Body of pancreas (tissue), 4 donors: ENCODE results near the gene PBX1. TPM values are rescaled to one million over a fixed set of nuclear protein-coding genes. Genes with fewer than 3 reads are reported as not detected.

Experiments used
- ATAC-seq: fragments of 150-250 bp; one replicate; pipeline ENCODE4 v1.9.1; 2016
- DNase-seq, 4 donors: peaks; one replicate each; pipeline ENCODE4 v3.0.0-alpha.2; 2019
- H3K27ac ChIP-seq, 4 donors: fragments of 200-600 bp; sonication (generic); 1 replicate in 3 of 4; 2 replicates in 1 of 4; pipeline versions ENCODE4 v1.5.1 to v1.6.1; 2016 to 2019; ENCODE audit warnings: mild to moderate bottlenecking in 1 of 4, mixed read lengths in 1 of 4, moderate library complexity in 1 of 4
- H3K27me3 ChIP-seq, 2 donors: fragments of 200-600 bp; sonication (generic); one replicate each; pipeline ENCODE4 v1.6.0; 2016; ENCODE audit warnings: mild to moderate bottlenecking in 1 of 2
- H3K36me3 ChIP-seq, 2 donors: fragments of 200-600 bp; sonication (generic); replicated peaks in 1 of 2; 2 replicates each; pipeline ENCODE4 v1.5.1; 2016; ENCODE audit warnings: low read depth in 2 of 2; ENCODE audit not compliant: insufficient read depth in 1 of 2
- H3K4me1 ChIP-seq: fragments of 200-600 bp; sonication (generic); one replicate; pipeline ENCODE4 v1.6.0; 2016
- H3K4me3 ChIP-seq, 2 donors: fragments of 200-600 bp; sonication (generic); 1 replicate in 1 of 2; 2 replicates in 1 of 2; pipeline ENCODE4 v1.5.1; 2016 to 2019
- H3K9me3 ChIP-seq, 3 donors: fragments of 200-600 bp; sonication (generic); 1 replicate in 2 of 3; 2 replicates in 1 of 3; pipeline ENCODE4 v1.5.1; 2016
- CTCF ChIP-seq, 7 experiments: fragments of 450-650 bp in 4 of 7; fragments of 200-600 bp in 3 of 7; sonication (generic) in 3 of 7; IDR thresholded peaks; one replicate each; pipeline ENCODE4 v1.5.1; 2016 to 2019; ENCODE audit warnings: antibody characterized with exemption in 7 of 7
- POLR2A ChIP-seq, 3 donors: fragments of 450-650 bp; IDR thresholded peaks; one replicate each; pipeline ENCODE4 v1.6.1; 2016; ENCODE audit warnings: antibody characterized with exemption in 3 of 3, mild to moderate bottlenecking in 2 of 3
- WGBS, 2 donors: methylation state at CpG; one replicate each; pipeline ENCODE4 v1.1.5; 2017; 5-methylcytosine and 5-hydroxymethylcytosine counted together
- intact Hi-C: fragments of 100-400 bp; cut with DNase I; formaldehyde crosslinking; loops from one replicate; pipeline ENCODE4 v1.15.1; 2023
- total RNA-seq, 2 donors: library from RNA; depleted of rRNA; stranded (reverse); fragments of >200 nt; gene quantifications; one replicate each; pipeline ENCODE4 v1.1.0, GENCODE V29; 2016

Gene PBX1
- total RNA-seq, 2 donors from 2014 or later: 83.1 to 111 TPM

- no peak for ATAC-seq
- DNase-seq: no peak
- TF ChIP-seq POLR2A (IDR thresholded peaks at IDR 0.05) (no peak), CTCF (IDR thresholded peaks at IDR 0.05) (no peak)
- 88 to 89% methylated on average over 5 of the region's 5 CpGs for WGBS, 2 donors
- Histone ChIP-seq H3K9me3 (no peaks in the 10 kb centered on the region), H3K4me1 (peaks cover 49% of the 10 kb centered on the region), H3K4me3 (no peak overlapping the region), H3K27me3 (no peaks in the 10 kb centered on the region), H3K36me3 (no peaks in the 10 kb centered on the region), H3K27ac (no peak overlapping the region)
- intact Hi-C loops: no loop called here
Measured at GRCh38 chr1:164745736-164746135, 186.8 kb downstream of the PBX1 start.

- ATAC-seq: no peak
- no peak for DNase-seq
- no peaks in the 10 kb centered on the region for H3K9me3 ChIP-seq
- H3K36me3 ChIP-seq: no peaks in the 10 kb centered on the region
- H3K27me3 ChIP-seq: no peaks in the 10 kb centered on the region
- no peak overlapping the region for H3K4me3 ChIP-seq
- peaks cover 51% of the 10 kb centered on the region for H3K4me1 ChIP-seq
- H3K27ac ChIP-seq: peak overlapping the region in 2 of 4 donors; percentile 44 to 78
- 64% methylated on average over 5 of the region's 5 CpGs for WGBS, 2 donors
- intact Hi-C loops: no loop called here
- TF ChIP-seq POLR2A (IDR thresholded peaks at IDR 0.05): no peak
- TF ChIP-seq CTCF (IDR thresholded peaks at IDR 0.05): no peak
Measured at GRCh38 chr1:164746632-164747031, 187.6 kb downstream of the PBX1 start.

GRCh38 chr1:164748253-164748899 lies 189.4 kb downstream of the PBX1 start:
- DNase-seq (peak in 3 of 4 donors; percentile 41 to 77 (median 43)), ATAC-seq (peak; percentile 85)
- WGBS, 2 donors: 6 to 16% methylated on average over 10 of the region's 10 CpGs
- H3K4me1 ChIP-seq: peaks cover 68% of the 10 kb centered on the region
- TF ChIP-seq POLR2A (IDR thresholded peaks at IDR 0.05) (no peak), CTCF (IDR thresholded peaks at IDR 0.05) (no peak)
- intact Hi-C loops: no loop called here
- H3K36me3 ChIP-seq: no peaks in the 10 kb centered on the region
- H3K27me3 ChIP-seq: no peaks in the 10 kb centered on the region
- no peak overlapping the region for H3K4me3 ChIP-seq
- H3K27ac ChIP-seq: peak overlapping the region; percentile 66 to 78 (median 74)
- H3K9me3 ChIP-seq: no peaks in the 10 kb centered on the region

- no peak for DNase-seq
- intact Hi-C loops: no loop called here
- Histone ChIP-seq H3K4me3 (no peak overlapping the region), H3K27me3 (no peaks in the 10 kb centered on the region), H3K9me3 (no peaks in the 10 kb centered on the region), H3K4me1 (peaks cover 71% of the 10 kb centered on the region), H3K27ac (peak overlapping the region; percentile 73 to 88 (median 81)), H3K36me3 (no peaks in the 10 kb centered on the region)
- WGBS, 2 donors: 33 to 40% methylated on average over 11 of the region's 11 CpGs
- ATAC-seq: peak; percentile 41
- TF ChIP-seq POLR2A (IDR thresholded peaks at IDR 0.05) (no peak), CTCF (IDR thresholded peaks at IDR 0.05) (no peak)
Measured at GRCh38 chr1:164753521-164754077, 194.6 kb downstream of the PBX1 start.
